Measurements from ENCODE around the gene PCDHGA1.

- TF ChIP-seq CTCF (IDR thresholded peaks at IDR 0.05) (no peak), POLR2A (IDR thresholded peaks at IDR 0.05) (no peak)
These were observed 171.4 kb downstream of the PCDHGA1 start for GRCh38 chr5:141501761-141502160.

Measured in tibial nerve (tissue), 3 donors.